GM21723 (cell line): ENCODE data around the gene MED9.
A peak's percentile ranks its signal among the peaks of the same experiment; 100 is the strongest.
"Not testable (repeated sequence)": the region's sequence is repeated elsewhere in the genome, so short reads cannot be mapped to it uniquely, and the experiment has no call there.

Experiments
- ATAC-seq: cut with Tn5 transposase; IDR thresholded peaks from one replicate; pipeline ENCODE4 v1.9.1; 2021; ENCODE audit warnings: mild to moderate bottlenecking, moderate library complexity; ENCODE audit not compliant: unreplicated experiment

MED9 gene, protein sequence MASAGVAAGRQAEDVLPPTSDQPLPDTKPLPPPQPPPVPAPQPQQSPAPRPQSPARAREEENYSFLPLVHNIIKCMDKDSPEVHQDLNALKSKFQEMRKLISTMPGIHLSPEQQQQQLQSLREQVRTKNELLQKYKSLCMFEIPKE

DNA sequence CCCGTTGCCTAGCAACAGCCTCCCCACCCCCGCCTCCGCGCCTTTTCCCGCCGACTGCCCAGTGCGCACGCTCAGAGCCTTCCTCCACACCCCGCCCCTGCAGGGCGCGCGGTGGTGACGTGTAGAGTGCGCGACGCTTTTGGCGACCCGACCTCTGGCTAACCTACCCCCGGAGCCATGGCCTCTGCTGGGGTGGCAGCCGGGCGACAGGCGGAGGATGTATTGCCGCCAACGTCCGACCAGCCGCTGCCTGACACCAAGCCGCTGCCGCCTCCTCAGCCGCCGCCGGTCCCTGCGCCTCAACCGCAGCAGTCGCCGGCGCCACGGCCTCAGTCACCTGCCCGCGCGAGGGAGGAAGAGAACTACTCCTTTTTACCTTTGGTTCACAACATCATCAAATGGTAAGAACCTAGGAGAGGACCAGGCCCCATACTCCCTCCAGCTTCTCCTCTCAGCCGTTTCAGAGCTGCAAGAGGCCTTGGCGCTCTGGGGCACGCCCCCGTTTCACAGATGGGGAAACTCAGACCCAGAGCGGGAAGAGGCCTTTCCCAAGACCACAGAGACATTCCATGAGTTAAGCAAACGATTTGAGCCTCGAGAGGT lies at the start of gene MED9:
TSS of gene MED9 (plus strand) at position 136 of the 603 bp plus-strand sequence. CDS start at position 178, 42 bp downstream.
- peak; percentile 76 for ATAC-seq

DNA sequence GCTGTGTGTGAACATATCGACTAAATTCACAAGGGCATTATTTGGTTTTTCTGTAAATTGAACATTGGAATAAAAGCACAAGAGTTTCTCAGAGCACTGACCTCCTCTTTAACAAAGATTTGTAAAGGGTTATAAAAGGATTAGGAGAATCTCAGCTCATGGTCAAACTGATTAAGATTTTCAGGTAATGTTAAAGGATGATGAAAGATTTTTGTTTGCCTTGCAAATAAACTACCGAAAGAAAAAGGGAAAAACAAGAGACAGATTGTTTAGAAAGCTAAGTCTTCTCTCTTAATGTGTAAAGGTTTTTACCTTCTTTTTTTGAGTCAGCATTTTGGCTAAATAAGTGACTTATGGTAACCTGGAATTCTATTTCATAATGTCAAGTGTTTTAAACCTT lies 47.6 kb upstream of the MED9 start:
- ATAC-seq: no peak

DNA sequence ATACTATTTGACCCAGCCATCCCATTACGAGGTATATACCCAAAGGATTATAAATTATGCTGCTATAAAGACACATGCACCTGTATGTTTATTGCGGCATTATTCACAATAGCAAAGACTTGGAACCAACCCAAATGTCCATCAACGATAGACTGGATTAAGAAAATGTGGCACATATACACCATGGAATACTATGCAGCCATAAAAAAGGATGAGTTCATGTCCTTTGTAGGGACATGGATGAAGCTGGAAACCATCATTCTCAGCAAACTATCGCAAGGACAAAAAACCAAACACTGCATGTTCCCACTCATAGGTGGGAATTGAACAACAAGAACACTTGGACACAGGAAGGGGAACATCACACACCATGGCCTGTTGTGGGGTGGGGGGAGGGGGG lies 45.9 kb upstream of the MED9 start:
- not testable (repeated sequence) for ATAC-seq

DNA sequence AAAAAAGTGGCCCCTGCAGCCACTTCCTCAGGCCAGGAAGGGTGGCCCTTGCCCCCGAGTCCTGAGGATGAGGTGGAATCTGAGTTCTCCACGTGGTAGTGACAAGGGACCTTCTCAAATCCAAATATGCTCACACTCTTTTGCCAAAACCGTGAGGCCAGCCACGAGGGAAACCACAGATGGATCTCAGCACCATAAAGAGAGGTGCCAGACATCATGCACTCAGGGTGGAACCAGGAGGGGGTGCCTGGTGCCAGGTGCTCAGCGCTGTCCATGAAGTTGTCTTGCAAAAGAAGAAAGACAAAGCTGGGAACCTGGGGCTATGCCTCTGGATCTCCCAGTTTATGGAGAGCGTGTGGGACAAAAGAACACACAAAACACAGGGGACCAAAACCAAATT lies 45.2 kb upstream of the MED9 start:
- no peak for ATAC-seq

DNA sequence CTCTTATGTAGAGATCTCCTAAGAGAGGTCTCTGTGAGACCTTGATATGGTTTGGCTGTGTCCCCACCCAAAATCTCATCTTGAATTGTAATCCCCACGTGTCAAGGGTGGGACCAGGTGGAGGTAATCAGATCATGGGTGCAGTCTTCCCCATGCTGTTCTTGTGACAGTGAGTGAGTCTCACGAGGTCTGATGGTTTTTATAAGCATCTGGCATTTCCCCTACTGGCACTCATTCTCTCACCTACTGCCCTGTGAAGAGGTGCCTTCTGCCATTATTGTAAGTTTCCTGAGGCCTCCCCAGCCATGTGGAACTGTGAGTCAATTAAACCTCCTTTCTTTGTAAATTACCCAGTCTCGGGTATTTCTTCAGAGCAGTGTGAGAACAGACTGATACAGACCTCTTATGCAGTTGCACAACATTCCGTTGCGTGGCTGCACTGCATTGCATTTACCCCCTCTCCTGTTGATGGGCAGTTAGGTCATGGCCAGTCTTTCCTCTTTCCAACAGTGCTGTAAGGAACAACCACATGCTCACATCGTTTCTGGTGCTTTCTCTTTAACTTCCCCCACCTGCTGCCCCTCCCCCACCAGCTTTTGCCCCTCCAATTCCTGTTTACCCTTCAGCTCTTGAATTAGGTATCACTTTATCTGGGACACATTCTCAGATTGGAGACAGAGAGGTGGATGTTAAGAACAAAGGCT lies 43.6 kb upstream of the MED9 start:
- ATAC-seq: no peak

DNA sequence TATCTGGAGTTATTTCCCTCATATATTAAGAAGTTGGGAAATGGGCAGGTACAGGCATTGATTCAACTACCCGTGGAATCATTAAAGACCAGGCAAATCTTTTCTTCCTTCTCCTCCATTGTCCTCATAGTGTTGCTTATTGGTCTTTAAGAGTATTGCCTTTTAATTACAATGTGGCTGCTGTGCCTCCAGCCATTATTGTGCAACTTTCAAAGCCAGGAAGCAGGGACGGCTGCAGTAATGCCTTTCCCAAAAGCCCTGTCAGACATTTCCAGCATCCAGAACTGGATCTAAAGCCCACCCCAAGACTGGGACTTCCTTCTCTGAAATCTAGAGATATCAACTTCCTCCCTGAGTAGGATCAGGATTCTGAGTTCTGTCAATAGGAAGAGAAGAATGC lies 42.3 kb upstream of the MED9 start:
- no peak for ATAC-seq

DNA sequence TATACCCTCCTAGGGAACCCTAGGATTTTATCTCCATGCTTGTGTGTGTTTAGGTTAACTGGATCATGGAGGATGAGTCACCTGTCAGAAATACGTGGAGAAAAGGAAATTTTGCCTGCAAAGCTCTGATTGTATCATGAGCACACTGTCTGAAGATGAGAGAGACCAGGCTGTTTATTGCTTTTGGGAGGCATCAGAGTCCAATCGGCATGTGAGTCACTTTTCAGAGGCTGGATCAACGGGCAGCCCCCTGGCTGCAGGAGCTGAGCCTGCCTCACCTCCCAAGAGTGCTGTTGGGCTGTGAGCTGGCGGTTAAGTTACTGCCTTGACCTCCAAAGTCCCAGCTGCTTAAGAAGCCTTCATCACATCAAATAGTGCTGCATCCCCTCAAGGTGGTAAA lies 41.5 kb upstream of the MED9 start:
- no peak for ATAC-seq

DNA sequence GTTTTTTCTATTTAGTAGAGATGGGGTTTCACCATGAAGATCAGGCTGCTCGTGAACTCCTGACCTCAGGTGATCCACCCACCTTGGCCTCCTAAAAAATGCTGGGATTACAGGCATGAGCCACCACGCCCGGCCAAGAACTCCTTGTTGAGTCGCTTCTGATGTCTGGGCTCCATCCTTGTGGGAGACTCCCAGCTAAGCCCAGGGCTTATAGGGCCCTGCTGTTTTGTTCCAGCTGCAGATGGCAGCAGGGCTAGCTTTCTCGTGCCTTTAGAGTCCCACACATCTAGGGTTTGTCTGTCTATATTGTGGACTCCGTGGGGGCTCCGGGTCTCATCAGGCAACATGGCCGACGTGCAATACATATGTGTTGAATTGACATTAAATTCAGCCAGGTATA lies 39.3 kb upstream of the MED9 start:
- no peak for ATAC-seq

DNA sequence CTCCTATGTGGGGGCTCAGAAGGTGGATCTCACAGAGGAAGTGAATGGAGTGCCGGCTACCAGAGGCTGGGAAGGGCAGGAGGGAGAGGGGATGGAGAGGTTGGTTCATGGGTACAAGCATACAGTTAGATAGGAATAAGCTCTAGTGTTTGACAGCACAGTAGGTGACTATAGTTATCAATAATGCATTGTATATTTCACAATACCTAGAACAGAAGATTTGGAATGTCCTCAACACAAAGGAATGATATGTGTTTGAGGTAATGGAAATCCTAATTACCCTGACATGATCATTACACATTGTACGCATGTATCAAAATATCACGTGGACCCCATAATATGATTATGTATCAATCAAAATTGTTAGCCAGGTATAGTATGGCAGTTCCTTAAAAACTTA lies 38.9 kb upstream of the MED9 start:
- ATAC-seq: no peak

DNA sequence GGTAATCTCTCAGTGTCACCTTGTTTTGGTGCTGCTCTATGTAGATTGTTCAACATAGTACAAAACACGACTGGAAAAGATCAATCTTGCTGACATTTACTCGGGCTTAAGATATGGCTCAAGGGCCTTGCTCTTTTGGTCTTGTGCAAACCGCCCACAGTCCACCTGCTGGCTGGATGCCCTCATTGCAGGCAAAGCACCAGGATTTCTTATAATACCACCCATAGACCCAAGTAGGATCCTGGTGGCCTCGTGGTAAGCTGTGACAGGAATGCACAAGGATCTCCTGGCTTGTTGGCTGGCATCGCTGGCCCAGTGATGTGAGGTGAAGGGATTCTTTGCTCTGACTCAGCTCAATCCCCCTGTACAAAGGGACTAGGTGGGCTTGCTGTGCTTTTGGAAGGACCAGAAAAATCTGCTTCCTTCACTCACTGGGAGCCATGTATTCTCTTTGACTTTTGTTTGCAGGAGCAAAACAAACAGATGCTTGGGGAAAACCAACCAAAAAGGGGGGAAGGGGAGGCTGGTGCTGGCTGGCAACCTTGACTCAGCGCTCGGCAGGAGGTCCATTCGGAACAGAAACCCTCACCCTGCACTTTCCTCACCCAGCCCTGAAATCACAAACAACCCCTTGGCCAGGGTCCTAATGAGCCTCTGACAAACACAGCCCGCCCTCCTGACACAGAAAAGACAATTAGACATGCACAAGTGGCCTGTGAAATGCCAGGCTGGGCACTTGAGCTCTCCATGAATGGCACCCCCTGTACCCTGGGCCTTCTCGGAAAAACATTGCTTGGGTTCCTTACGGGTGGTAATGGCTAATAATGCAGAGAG lies 36.6 kb upstream of the MED9 start:
- ATAC-seq: no peak

DNA sequence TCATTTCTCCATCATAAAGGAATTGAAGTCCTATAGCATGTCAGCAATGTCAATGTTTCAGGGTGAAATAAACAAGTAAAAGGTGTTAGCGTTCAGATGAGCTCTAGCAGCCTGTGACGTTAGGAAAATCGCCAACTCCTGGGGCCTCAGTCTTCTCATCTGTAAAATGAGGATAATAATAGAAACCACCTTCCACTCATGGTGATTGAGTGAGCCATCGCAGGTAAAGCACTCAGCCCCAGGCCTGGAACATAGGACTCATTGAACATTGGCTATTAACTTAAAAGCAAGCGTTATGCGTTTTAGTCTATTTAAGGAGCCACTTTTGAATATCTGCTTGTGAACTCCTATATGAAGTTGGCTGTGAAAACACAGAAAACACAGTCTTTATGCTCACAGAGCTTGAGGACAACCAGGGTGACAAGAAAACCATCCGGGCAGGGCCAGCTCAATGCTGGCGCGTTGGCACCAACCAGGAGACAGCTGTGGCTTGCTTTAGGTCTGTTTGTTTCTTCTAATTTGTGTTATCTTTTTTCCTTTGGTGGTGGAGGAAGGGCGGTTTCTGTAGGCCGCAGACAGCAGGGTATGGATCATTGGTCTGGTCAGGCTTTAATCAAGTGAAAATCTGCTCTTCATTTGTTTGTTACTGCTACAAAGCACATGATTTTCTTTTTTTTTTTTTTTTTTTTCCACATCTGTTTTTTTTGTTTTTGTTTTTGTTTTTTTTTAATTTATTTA lies 35.7 kb upstream of the MED9 start:
- ATAC-seq: no peak

DNA sequence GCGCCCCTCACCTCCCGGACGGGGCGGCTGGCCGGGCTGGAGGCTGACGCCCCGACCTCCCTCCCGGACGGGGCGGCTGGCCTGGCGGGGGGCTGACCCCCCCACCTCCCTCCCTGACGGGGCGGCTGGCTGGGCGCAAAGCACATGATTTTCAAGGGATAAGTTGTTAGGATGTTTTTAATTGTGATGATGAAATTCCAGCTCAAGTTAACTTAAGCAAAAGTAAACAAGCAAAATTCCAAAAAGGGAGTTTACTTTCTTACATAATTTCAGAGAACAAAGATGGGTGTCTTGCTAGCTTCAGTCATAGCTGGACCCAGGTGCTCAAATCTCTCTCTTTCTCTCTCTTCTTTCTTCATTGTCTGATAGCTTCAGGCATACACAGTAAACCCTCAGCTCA lies 33.6 kb upstream of the MED9 start:
- ATAC-seq: no peak

DNA sequence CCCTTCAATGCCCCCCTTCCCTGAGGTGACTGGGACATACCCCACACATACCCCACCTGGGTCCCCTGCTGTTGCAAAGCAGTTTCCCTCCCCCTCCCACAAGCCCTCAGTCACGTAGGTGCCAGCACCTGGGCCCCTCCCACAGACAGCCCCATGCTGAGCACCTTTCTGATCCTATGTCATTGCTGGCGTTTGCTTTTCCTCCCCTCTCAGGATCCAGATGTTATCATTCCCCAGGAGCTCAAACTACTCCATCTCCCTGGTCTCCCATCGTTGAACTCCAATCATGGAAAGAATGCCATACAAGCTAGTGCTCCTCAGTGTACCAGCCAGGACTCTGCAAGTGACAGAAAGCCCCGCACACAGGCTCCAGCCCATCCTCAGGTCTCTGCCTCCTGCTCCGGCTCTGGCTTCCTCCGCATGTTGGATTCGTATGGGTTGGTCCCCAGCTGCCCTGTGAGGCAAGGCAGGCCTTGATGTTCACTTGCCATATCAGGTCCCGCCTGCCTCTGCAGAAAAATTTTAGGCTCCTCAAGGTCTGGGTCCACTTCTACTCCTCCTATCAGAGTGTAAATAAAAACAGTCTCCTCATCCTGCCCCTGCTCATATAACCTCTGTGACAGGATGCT lies 31.4 kb upstream of the MED9 start:
- no peak for ATAC-seq

DNA sequence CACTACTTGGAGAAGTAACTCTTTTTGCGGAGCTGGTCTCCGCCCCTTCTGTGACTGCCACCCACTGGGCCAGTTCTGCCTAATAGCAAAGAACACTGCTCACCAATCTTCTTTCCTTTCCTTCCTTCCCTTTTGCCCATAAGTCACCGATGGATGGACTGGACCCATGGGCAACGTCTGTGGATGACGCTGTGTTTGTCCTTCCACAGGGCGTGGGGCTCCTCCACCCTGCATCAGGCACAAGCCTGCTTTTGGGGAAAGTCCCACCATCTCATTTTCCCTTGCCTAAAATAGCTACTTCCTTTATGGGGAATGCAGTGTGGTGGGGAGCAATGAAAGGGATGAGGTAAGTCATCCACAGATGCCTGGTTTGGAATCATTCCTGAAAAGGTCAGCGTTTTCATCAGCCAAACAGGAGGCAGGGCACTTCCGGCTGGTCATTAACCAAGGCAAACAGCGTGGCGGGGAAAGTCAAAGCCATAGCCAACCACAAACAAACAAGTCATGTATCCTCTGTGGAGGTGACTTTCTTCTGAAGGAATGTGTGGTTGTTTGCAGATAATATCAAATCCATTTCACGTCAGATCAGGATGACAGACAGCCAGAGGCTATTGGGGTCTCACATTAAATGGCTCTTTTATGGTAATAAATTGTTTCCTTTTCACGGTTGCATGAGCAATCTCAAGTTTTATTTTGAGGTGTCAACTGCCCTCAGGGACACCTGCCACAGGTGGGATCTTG lies 30.7 kb upstream of the MED9 start:
- ATAC-seq: no peak

DNA sequence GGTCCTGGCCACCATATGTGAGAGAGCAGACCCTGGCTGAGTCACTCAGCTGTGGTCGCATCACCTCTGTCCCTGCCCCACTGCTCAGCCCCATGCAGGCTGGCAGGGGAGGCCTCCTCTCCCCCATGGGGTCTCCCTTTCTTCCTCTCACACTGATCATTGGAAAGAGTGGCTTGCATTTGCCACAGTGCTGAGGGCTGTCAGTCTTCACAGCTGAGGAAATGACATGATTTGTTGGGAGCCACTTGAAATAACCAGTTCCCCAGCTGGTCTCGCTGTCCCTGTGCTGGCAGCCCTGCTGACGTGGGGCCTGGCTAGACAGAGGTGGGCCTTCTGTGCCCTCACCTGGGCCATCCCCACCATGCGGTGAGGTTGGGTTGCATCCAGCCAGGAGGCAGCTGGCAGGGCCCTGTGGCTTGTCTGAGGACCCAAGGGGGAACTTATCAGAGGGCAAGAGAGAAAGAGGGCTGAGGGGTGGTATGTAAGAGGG lies 30.1 kb upstream of the MED9 start:
- ATAC-seq: no peak

DNA sequence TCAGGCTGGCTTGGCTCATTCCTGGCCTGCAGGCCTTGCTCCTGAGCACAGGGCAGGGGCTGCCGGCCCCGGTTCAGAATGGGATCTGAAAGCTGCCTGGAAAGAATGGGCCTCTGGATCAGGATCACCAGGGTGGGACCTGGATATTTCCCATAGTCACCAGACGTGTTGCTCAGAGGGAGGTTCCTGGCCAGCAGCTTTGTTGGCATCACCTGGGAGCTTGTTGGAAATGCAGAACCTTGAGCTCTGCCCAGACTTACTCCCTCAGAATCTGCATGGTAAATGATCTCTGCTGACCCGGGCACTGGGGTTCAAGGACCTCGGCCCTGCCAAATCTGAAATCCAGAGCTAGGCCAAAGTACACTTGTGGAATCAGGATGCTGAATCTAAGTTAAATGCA lies 29.5 kb upstream of the MED9 start:
- ATAC-seq: no peak

DNA sequence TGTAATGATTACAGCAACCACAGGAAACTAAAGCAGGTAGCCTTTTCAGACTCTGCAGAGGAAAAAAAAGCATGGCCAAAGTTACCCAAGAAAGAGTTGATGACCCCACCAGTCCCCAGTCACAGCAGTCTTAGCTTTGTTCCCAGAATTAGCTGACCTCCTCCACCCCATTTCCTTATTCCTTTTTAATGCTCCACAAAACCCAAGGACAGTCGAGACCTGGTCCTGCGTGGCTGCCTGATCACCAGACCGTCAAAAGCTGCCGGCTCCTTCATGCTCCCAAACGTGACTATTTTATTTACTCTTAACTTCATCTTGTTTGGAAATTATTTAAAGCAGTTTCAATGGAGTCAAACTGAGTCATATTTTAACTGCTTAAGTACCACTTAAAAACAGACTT lies 28.7 kb upstream of the MED9 start:
- ATAC-seq: no peak

DNA sequence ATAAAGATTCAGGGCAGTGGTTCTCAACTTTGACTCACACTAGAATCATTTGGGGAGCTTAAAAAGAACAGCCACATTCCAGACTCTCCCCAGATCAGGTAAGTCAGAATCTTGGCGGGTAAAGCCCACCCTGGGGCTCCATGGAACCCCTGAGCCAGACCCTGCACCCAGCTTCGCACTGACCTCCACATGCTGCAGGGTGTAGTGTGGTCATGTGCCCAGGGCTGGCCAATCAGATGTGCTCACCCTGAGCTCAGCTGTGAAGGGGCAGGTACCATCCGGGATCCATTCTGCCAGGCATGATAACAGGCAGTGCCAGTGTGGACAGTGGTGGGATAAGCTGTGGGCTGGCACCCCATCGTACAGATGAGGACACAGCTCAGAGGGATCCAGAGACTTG lies 28.1 kb upstream of the MED9 start:
- no peak for ATAC-seq

DNA sequence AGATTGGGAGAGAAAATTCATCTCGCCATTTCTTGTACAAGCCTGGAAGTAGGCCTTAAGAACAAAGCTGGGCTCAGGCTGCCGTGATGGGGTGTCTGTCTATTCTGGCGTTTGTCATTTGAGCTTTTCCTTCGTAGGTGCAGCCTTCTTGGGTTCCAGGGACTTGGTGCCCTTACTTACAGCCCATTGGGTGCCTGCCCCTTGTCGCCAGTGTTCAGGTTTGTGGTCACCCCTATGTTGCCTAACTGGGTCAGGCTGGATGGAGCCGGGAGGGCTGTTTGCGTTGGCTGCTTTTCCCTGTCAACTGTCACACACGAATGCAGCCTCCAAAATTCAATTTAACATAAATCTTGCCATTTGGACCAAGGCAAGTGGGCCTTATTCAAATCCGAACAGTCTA lies 23.7 kb upstream of the MED9 start:
- no peak for ATAC-seq

DNA sequence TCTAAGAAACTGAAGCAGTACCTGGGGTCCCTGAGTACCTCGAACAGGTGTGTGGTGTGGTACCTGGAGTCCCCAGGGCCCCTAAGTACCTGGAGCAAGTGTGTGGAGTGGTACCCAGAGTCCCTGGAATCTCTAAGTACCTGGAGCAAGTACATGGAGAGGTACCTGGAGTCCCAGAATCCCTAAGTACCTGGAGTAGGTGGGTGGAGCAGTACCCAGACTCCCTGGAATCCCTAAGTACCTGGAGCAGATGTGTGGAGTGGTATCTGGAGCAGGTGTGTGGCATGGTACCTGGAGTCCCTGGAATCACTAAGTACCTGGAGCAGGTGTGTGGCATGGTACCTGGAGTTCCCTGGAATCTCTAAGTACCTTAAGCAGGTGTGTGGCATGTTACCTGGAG lies 22.5 kb upstream of the MED9 start:
- no peak for ATAC-seq
